HUES6 (cell line): Measurements from ENCODE around the gene RIPOR3.
A peak's percentile ranks its signal among the peaks of the same experiment; 100 is the strongest.

Source experiments
- H3K27ac ChIP-seq: 2 replicates; pipeline ENCODE4 v1.7.0; 2013; ENCODE audit warnings: low read depth, mild to moderate bottlenecking, low read length, inconsistent platforms
- H3K27me3 ChIP-seq: 2 replicates; pipeline ENCODE4 v1.6.1; 2013; ENCODE audit warnings: low read length; ENCODE audit not compliant: control insufficient read depth, insufficient read depth
- H3K36me3 ChIP-seq: 2 replicates; pipeline ENCODE4 v1.6.1; 2013; ENCODE audit warnings: low read length; ENCODE audit not compliant: control insufficient read depth, insufficient read depth
- H3K4me1 ChIP-seq: 2 replicates; pipeline ENCODE4 v1.6.1; 2013; ENCODE audit warnings: low read length; ENCODE audit not compliant: control insufficient read depth, insufficient read depth
- H3K4me3 ChIP-seq: 2 replicates; pipeline ENCODE4 v1.5.1; 2013; ENCODE audit warnings: low read depth, low read length
- H3K9ac ChIP-seq: one replicate; pipeline ENCODE4 v1.6.1; 2013; ENCODE audit warnings: mild to moderate bottlenecking, low read length
- H3K9me3 ChIP-seq: 2 replicates; pipeline ENCODE4 v1.6.1; 2013; ENCODE audit warnings: low read depth, low read length; ENCODE audit not compliant: control insufficient read depth, insufficient read depth

RIPOR3 gene

DNA sequence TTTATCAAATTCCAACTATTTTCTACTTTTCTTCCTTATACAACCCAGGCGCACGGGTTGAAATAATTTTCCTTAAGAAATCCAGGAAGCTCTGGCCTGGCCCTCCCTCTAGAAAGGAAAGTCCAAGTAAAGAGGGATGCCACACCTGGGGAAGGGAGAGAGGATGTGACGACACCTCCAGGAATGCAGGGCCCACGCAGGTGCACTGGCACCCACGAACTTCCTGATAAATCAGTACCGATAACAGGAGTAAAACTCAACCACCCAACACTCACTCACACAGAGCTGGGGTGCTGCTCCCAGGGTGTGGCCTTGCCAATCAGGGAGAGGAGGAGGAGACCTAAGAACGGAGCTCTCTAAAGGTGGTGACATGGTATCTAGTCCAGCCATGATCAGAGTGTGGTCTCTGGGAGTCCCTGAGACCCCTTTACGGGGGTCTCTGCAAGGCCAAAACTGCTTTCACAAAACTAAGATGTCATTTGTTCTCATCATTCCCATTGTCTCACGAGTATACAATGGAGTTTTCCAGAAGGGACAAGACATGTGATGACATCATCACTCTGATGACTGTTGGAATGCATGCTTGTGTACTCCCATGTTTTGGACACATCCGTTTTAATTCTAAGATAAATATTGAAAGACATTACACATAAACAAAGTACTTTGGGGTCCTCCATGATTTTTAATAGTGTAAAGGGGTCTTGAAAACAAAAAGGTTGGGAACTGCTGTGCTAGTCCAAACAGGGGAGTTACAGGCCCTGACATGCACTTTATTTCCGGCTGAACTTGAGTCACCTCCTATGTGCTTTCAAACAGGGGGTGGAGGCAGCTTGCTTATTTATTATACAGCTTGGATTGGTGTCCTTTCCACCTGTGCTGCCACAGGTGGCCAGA, 37.9 kb upstream of the RIPOR3 start:
- no peaks in the 10 kb centered on the region for H3K27me3 ChIP-seq
- no peak overlapping the region for H3K4me3 ChIP-seq
- H3K27ac ChIP-seq: no peak overlapping the region
- H3K9me3 ChIP-seq: no peaks in the 10 kb centered on the region
- H3K9ac ChIP-seq: no peak overlapping the region
- no peaks in the 10 kb centered on the region for H3K36me3 ChIP-seq
- peaks cover 41% of the 10 kb centered on the region for H3K4me1 ChIP-seq

DNA sequence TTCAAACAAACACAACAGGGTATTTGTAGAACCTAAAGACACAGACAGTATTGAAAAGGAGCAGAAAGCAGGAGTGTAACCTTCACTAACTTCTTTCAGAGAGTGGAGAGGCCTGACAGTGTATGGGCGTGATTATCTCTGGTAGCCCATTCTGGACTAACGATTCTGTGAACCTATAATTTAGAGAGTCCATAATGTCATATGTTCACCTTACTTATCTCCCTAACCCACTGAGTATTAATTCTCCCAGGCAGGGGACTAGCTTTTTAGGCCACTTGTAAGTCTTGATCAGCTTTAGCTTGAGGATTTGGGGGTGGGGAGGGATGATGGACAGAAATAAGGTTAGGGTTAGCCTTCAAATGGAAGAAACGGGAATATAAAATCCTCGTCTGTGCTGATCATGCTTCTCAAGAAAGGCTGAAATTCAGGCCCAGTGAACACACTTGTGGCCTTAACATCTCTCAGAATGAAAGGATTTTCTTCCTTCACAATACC, 37.2 kb upstream of the RIPOR3 start:
- peaks cover 41% of the 10 kb centered on the region for H3K4me1 ChIP-seq

DNA sequence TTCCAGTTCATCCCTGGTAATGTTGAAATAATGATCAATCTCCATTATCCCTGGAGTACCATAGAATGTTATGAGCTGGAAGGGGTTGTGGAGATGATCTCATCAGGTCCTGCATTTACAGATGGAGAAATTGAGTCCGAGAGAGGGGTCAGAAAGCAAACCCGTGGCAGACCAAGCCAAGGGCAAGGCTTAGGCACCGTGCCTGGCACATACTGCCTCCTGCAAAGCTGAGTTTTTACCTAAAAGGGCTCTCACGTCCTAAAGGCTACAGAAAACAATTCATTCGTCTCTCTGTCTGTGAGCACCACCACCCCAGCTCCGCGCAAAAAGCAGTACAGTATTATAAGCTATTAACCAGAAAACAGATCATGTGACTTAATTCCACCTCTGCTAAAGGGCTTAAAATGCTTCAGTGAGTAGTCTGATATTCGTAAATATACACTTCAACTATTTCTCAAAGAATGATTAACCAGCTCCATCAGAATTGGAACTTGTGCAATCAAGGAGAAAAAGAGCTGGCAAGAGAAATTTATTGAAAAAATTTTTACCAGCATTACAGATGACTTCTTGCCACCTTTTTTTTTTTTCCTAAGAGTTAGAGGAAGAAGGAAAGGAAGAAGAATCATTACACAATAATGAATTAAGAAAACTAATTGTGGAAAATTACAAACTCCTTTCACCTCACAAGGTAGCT, 36.6 kb upstream of the RIPOR3 start:
- Histone ChIP-seq H3K36me3 (no peaks in the 10 kb centered on the region), H3K4me1 (peaks cover 39% of the 10 kb centered on the region), H3K4me3 (no peak overlapping the region), H3K9me3 (no peaks in the 10 kb centered on the region), H3K27ac (no peak overlapping the region), H3K9ac (no peak overlapping the region), H3K27me3 (no peaks in the 10 kb centered on the region)

More for the DNA sequence above, 37.2 kb upstream of the RIPOR3 start:
- Histone ChIP-seq H3K9me3 (no peaks in the 10 kb centered on the region), H3K36me3 (no peaks in the 10 kb centered on the region), H3K27ac (no peak overlapping the region), H3K4me3 (no peak overlapping the region), H3K27me3 (no peaks in the 10 kb centered on the region), H3K9ac (no peak overlapping the region)

DNA sequence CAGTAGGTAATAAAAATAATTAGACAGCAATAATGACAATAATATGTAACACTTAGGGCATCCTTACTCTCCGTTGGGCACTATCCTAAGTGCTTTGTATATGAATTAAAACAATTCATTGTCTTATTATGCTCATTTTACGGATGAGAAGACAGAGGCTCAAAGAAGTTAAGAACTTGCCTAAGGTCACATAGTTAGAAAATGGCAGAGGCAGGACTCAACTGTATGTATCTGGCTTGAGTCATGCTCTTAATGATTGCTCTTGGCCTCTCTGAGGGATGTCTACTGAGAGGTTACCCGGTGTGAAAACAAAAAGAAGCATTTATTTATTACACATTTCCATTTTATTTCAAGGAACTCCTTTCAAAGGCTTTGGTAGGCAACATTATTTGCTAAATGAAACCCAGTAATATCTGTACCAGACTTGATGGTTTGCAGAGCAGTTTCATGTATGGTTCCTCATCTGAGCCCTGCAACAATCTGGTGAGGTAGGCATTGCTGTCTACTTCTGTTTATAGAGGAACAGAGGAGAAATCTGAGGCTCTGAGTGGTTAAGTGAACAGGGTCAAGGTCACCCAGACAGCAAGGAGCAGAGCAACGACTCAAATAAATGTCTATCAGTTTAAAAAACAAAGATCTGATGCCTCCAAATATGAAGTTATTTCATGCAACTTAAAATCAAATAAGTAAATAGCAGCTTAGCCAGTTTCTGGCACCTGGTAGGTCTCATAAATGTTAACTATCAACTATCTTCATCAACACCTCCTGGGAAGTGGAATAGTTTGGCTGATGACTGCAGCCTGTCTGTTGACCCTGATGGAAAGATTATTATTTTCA, 35.8 kb upstream of the RIPOR3 start:
- H3K4me3 ChIP-seq: no peak overlapping the region
- H3K36me3 ChIP-seq: no peaks in the 10 kb centered on the region
- H3K27me3 ChIP-seq: no peaks in the 10 kb centered on the region
- H3K9ac ChIP-seq: no peak overlapping the region
- no peaks in the 10 kb centered on the region for H3K9me3 ChIP-seq
- H3K27ac ChIP-seq: no peak overlapping the region
- H3K4me1 ChIP-seq: peaks cover 33% of the 10 kb centered on the region

DNA sequence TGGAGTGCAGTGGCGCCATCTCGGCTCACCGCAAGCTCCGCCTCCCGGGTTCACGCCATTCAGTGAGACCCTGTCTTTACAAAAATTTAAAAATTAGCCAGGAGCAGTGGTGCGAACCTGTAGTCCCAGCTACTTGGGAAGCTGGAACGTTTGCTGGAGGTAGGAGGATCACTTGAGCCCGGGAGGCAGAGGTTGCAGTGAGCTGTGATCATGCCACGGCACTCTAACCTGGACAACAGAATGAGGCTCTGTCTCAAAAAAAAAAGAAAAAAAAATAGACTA, 34.3 kb upstream of the RIPOR3 start:
- no peak overlapping the region for H3K4me3 ChIP-seq
- H3K9me3 ChIP-seq: no peaks in the 10 kb centered on the region
- H3K27me3 ChIP-seq: no peaks in the 10 kb centered on the region
- peak overlapping the region; percentile 35; the same call in 1 of the 2 replicates for H3K27ac ChIP-seq
- H3K9ac ChIP-seq: no peak overlapping the region
- H3K36me3 ChIP-seq: no peaks in the 10 kb centered on the region
- peaks cover 33% of the 10 kb centered on the region for H3K4me1 ChIP-seq

DNA sequence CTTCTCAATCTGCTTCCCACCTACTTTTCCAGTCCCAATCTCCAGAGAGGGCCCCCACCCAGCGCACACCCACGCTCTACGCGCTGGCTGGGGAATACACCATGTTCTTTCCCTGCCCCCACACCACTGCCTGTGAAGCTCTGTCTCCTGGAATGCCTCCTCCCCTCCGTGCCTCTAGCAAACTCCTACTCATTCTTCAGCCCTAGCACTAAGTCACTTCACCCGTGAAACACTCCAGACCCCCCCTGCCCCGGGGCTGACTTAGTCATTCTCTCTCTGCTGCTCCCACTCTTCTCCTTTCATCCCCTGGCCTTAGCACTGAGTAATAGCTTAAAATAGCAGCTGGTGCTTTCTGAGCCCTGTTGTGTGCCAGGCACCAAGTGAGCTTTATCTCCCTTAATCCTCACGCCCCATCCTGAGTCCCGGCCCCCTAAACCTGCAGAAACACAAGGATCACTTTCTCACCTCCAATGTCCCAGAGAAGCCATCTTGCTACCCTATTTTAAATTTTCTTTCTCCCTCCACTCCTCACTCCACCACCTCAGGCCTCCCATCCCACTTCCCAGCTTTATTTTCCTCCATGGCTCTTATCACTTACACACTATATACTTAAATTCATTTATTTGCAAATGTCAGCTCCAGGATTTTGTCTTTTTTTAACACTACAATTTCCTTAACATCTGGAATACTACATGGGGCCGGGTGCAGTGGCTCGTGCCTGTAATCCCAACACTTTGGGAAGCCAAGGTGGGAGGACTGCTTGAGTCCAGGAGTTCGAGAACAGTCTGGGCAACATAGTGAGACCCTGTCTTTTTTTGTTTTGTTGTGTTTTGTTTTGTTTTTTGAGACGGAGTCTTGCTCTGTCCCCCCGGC, 33.7 kb upstream of the RIPOR3 start:
- H3K4me1 ChIP-seq: peaks cover 30% of the 10 kb centered on the region

DNA sequence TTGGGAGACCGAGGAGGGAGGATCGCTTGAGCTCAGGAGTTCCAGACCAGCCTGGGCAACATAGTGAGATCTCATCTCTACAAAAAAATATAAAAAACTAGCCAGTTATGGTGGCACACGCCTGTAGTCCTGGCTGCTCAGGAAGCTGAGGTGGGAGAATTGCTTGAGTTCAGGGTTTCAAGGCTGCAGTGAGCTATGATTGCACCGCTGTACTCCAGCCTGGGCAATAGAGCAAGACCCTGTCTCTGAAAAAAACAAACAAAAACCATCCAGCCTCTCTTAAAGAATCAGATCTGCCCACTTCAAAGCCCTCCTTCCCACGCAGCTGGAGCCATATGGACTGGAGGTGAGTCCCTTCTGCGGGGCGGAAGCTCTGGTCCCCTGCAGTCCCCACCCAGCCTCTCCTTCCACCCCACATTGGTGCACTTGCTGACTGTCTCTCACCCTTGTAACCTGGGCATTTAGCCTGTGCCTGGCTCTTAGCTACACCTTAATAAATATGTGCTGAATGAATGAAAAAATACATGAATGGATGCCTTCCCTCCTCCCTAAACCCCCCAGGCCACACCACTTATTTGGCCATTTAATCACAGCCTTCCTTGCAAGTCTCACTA, 32.9 kb upstream of the RIPOR3 start:
- Histone ChIP-seq H3K27me3 (no peaks in the 10 kb centered on the region), H3K4me3 (no peak overlapping the region; the same call in 1 of the 2 replicates), H3K9me3 (no peaks in the 10 kb centered on the region), H3K9ac (peak overlapping the region; percentile 58), H3K4me1 (peaks cover 21% of the 10 kb centered on the region), H3K27ac (peak overlapping the region; percentile 35; the same call in 1 of the 2 replicates), H3K36me3 (no peaks in the 10 kb centered on the region)

More for the DNA sequence above, 33.7 kb upstream of the RIPOR3 start:
- Histone ChIP-seq H3K27ac (peak overlapping the region; percentile 35; the same call in 1 of the 2 replicates), H3K9me3 (no peaks in the 10 kb centered on the region), H3K4me3 (no peak overlapping the region; the same call in 1 of the 2 replicates), H3K36me3 (no peaks in the 10 kb centered on the region), H3K9ac (peak overlapping the region; percentile 58), H3K27me3 (no peaks in the 10 kb centered on the region)

DNA sequence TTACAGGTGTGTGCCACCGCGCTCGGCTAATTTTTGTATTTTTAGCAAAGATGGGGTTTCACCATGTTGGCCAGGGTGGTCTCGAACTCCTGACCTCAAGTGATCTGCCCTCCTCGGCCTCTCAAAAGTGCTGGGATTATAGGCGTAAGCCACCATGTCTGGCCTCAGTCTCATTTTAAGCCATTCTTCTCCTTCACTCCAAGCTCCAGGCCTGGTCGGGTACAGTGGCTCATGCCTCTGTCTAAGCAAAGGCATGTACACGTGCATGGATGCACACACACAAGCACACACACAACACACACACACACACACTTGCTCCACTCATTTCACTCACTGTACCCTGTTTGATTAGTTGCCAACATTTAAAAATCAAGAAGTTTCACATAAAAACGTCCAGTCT, 32.3 kb upstream of the RIPOR3 start:
- Histone ChIP-seq H3K27me3 (no peaks in the 10 kb centered on the region), H3K9me3 (no peaks in the 10 kb centered on the region), H3K4me1 (peaks cover 16% of the 10 kb centered on the region), H3K4me3 (no peak overlapping the region), H3K36me3 (no peaks in the 10 kb centered on the region), H3K27ac (no peak overlapping the region), H3K9ac (no peak overlapping the region)

DNA sequence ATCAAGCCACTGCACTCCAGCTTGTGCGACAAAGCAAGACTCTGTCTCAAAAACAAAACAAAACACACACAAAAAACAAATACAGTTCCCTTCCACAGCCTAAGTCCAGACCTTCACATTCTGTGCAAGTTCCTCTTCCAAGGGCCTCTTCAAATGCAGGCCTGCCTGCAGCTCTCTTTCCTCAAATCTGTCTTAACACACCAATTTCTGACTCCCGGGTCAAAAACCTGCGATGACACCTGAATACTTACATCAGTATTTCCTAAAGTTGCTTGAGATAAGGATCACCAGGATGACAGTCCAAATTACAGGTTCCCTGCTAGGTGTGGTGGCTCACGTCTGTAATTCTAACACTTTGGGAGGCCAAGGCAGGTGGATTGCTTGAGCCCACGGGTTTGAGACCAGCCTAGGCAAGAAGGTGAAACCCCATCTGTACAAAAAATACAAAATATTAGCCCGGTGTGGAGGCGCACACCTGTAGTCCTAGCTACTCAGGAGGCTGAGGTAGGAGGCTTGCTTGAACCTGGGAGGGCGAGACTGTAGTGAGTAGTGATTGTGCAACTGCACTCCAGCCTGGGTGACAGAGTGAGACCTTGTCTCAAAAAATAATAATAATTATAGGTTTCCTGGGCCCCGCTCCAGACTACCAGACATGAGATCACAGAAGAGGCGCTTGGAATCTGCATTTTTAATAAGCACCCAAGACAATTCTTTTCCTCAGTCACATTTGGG, 31.2 kb upstream of the RIPOR3 start:
- Histone ChIP-seq H3K4me1 (peaks cover 21% of the 10 kb centered on the region), H3K27ac (no peak overlapping the region), H3K9ac (no peak overlapping the region), H3K36me3 (no peaks in the 10 kb centered on the region), H3K4me3 (no peak overlapping the region), H3K9me3 (no peaks in the 10 kb centered on the region), H3K27me3 (no peaks in the 10 kb centered on the region)
